ENCODE measurements around the gene ITK.

GRCh38 chr5:157259699-157260098 lies 79.1 kb downstream of the ITK start:
- TF ChIP-seq CTCF (IDR thresholded peaks at IDR 0.05; ENCODE audit: insufficient read depth, low read length, poor library complexity, severe bottlenecking) (no peak), EZH2phosphoT487 (conservative IDR thresholded peaks at IDR 0.05; ENCODE audit: low read length) (no peak)

Data from SU-DHL-6 (cell line).